ENCODE data around the gene PLEKHA4. TPM values are rescaled to one million over a fixed set of nuclear protein-coding genes. Genes with fewer than 3 reads are reported as not detected.
"Not testable (repeated sequence)": the region's sequence is repeated elsewhere in the genome, so short reads cannot be mapped to it uniquely, and the experiment has no call there.

The PLEKHA4 gene
- total RNA-seq, 4 donors from 2014 or later, result 2.8 to 38.8 (median 5.9) TPM

- TF ChIP-seq POLR2A (IDR thresholded peaks at IDR 0.05), result no peak
- no peak for TF ChIP-seq CTCF (IDR thresholded peaks at IDR 0.05)
- peaks cover 0 to 96% (median 0%) of the 10 kb centered on the region in 3 donors for H3K36me3 ChIP-seq
- H3K9me3 ChIP-seq, result no peaks in the 10 kb centered on the region
- no peaks in the 10 kb centered on the region for H3K27me3 ChIP-seq
- no peak overlapping the region for H3K4me3 ChIP-seq
- H3K27ac ChIP-seq, result no peak overlapping the region
- peaks cover 0 to 3% (median 0%) of the 10 kb centered on the region in 4 donors for H3K4me1 ChIP-seq
- no peak for DNase-seq
Observed at GRCh38 chr19:48910803-48911202, 42.4 kb upstream of the PLEKHA4 start.

GRCh38 chr19:48909424-48910077, 41.1 kb upstream of the PLEKHA4 start:
- not testable (repeated sequence) for H3K4me1 ChIP-seq, H3K27me3 ChIP-seq, H3K4me3 ChIP-seq, H3K27ac ChIP-seq, H3K9me3 ChIP-seq, DNase-seq
- peaks cover 0 to 96% (median 0%) of the 10 kb centered on the region in 3 donors for H3K36me3 ChIP-seq

GRCh38 chr19:48907671-48908070, 39.3 kb upstream of the PLEKHA4 start:
- Histone ChIP-seq H3K27me3 (no peaks in the 10 kb centered on the region), H3K27ac (peak overlapping the region in 3 of 4 donors; percentile 32 to 88 (median 72)), H3K9me3 (no peaks in the 10 kb centered on the region), H3K4me3 (no peak overlapping the region), H3K4me1 (peaks cover 0 to 3% (median 0%) of the 10 kb centered on the region in 4 donors), H3K36me3 (peaks cover 0 to 84% (median 0%) of the 10 kb centered on the region in 3 donors)
- TF ChIP-seq CTCF (IDR thresholded peaks at IDR 0.05) (no peak), POLR2A (IDR thresholded peaks at IDR 0.05) (peak; percentile 33 to 62)
- peak in 2 of 3 donors; percentile 85 to 91 for DNase-seq

- H3K36me3 ChIP-seq, result peaks cover 0 to 71% (median 0%) of the 10 kb centered on the region in 3 donors
- H3K27me3 ChIP-seq, result no peaks in the 10 kb centered on the region
- no peaks in the 10 kb centered on the region for H3K9me3 ChIP-seq
- peaks cover 0 to 8% (median 1%) of the 10 kb centered on the region in 4 donors for H3K4me1 ChIP-seq
- no peak overlapping the region for H3K27ac ChIP-seq
- DNase-seq, result no peak
- H3K4me3 ChIP-seq, result no peak overlapping the region
- no peak for TF ChIP-seq POLR2A (IDR thresholded peaks at IDR 0.05)
- no peak for TF ChIP-seq CTCF (IDR thresholded peaks at IDR 0.05)
Observed at GRCh38 chr19:48906324-48906723, 37.9 kb upstream of the PLEKHA4 start.

- DNase-seq, result no peak
- no peak for TF ChIP-seq CTCF (IDR thresholded peaks at IDR 0.05)
- H3K27me3 ChIP-seq, result no peaks in the 10 kb centered on the region
- H3K4me3 ChIP-seq, result no peak overlapping the region
- no peaks in the 10 kb centered on the region for H3K9me3 ChIP-seq
- H3K36me3 ChIP-seq, result peaks cover 0 to 64% (median 0%) of the 10 kb centered on the region in 3 donors
- H3K4me1 ChIP-seq, result peaks cover 0 to 15% (median 1%) of the 10 kb centered on the region in 4 donors
- H3K27ac ChIP-seq, result no peak overlapping the region
Observed at GRCh38 chr19:48905664-48906063, 37.2 kb upstream of the PLEKHA4 start.

GRCh38 chr19:48903788-48904187, 35.4 kb upstream of the PLEKHA4 start:
- not testable (repeated sequence) for DNase-seq, H3K9me3 ChIP-seq, H3K4me3 ChIP-seq, H3K27ac ChIP-seq, H3K27me3 ChIP-seq
- Histone ChIP-seq H3K36me3 (peaks cover 0 to 45% (median 0%) of the 10 kb centered on the region in 3 donors), H3K4me1 (peaks cover 0 to 20% (median 1%) of the 10 kb centered on the region in 4 donors)

GRCh38 chr19:48902291-48902690, 33.9 kb upstream of the PLEKHA4 start:
- Histone ChIP-seq H3K36me3 (peaks cover 0 to 34% (median 0%) of the 10 kb centered on the region in 3 donors), H3K4me1 (peaks cover 0 to 20% (median 0%) of the 10 kb centered on the region in 4 donors)
- not testable (repeated sequence) for H3K9me3 ChIP-seq, H3K27me3 ChIP-seq, H3K27ac ChIP-seq, H3K4me3 ChIP-seq, DNase-seq
